AG04449 (cell line): Measurements from ENCODE around the gene LRP1B.

Experiments used
- CTCF ChIA-PET: fragments of 350-600 bp; formaldehyde crosslinking; extraction: SDS; loops from one replicate; lab custom pipeline; 2021; ENCODE audit warnings: antibody characterized with exemption; lab: Yijun Ruan, JAX
- POLR2A ChIA-PET: fragments of 400-600, 350-600 bp; formaldehyde crosslinking; extraction: SDS; loops from one replicate; lab custom pipeline; 2020; ENCODE audit warnings: antibody characterized with exemption, inconsistent platforms; lab: Yijun Ruan, JAX
- DNase-seq: peaks from one replicate; pipeline ENCODE4 v3.0.0-alpha.2; 2010; ENCODE audit warnings: low read depth, low spot score
- H3K4me3 ChIP-seq: 2 replicates; pipeline ENCODE4 v1.5.1; 2011; ENCODE audit warnings: low read depth, mild to moderate bottlenecking, control low read depth, low read length
- TF ChIP-seq, protein P1 (sequence below): IDR thresholded peaks from one replicate; pipeline ENCODE4 v1.5.1; 2011; ENCODE audit warnings: mild to moderate bottlenecking, moderate library complexity, low read length, control low read depth, inconsistent platforms; ENCODE audit not compliant: insufficient read depth; ENCODE audit errors: missing control alignments

LRP1B gene

DNA sequence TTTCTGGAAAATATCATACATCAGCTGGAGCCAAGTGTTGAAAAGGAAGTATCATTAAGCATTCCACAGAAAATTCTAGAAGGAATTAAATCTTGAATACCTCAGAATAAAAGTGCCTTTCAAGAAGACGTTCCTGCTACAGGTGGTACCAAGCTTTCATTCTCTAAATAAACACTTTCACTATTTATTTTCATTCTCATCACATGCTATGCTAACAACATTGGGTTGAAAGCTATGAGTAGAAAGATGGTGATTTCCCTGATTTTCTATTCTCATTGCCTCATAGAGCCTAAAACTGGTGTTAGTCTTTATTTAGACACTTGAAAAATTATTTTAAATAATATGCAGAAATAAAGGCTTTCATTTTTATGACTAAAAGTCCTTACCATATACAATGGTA lies 324.7 kb downstream of the LRP1B start:
- POLR2A ChIA-PET: no interaction called here
- TF ChIP-seq, protein P1, sequence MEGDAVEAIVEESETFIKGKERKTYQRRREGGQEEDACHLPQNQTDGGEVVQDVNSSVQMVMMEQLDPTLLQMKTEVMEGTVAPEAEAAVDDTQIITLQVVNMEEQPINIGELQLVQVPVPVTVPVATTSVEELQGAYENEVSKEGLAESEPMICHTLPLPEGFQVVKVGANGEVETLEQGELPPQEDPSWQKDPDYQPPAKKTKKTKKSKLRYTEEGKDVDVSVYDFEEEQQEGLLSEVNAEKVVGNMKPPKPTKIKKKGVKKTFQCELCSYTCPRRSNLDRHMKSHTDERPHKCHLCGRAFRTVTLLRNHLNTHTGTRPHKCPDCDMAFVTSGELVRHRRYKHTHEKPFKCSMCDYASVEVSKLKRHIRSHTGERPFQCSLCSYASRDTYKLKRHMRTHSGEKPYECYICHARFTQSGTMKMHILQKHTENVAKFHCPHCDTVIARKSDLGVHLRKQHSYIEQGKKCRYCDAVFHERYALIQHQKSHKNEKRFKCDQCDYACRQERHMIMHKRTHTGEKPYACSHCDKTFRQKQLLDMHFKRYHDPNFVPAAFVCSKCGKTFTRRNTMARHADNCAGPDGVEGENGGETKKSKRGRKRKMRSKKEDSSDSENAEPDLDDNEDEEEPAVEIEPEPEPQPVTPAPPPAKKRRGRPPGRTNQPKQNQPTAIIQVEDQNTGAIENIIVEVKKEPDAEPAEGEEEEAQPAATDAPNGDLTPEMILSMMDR: no peak
- CTCF ChIA-PET: no interaction called here
- no peak for DNase-seq
- H3K4me3 ChIP-seq: no peak overlapping the region

DNA sequence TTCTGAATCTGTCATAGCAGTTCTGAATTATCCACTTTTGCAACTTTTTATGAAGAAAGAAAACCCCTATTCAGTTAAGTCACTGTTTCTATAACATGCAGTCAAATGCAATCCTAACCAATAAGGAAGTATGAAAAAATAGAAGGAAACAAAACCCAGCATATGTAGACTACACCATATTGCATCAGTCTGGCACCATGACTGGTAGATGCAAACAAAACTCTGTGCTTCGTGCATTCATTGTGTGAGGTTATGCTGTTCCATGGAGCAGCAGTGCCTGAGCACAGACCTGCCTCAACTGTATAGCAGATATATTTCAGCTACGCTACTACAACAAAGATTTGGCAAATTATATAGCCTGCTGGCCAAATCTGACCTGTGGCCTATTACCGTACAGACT lies 325.5 kb downstream of the LRP1B start:
- no peak for DNase-seq
- POLR2A ChIA-PET: no interaction called here

DNA sequence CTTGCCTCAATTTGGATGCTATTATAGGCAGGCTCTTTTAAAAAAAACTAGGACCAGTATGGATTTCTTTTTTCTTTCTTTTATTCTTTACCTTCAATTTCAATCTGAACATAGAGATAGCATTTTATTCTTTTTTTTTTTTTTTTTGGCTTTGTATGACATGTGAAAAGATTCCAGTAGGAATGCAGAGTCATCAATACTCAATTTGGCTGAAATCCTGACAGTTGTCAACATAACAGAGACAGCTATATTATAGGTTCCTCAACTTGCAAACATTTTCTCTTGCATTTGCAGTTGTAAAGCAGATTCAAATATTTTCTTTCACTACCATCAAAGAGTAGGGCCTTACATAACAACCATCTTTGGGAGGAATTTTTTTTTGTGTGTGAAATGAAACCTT lies 334.4 kb downstream of the LRP1B start:
- TF ChIP-seq, protein P1: no peak
- ChIA-PET CTCF (no interaction called here), POLR2A (no interaction called here)
- no peak overlapping the region for H3K4me3 ChIP-seq
- DNase-seq: no peak

More for the DNA sequence above, 325.5 kb downstream of the LRP1B start:
- TF ChIP-seq, protein P1: no peak
- CTCF ChIA-PET: no interaction called here
- H3K4me3 ChIP-seq: no peak overlapping the region

DNA sequence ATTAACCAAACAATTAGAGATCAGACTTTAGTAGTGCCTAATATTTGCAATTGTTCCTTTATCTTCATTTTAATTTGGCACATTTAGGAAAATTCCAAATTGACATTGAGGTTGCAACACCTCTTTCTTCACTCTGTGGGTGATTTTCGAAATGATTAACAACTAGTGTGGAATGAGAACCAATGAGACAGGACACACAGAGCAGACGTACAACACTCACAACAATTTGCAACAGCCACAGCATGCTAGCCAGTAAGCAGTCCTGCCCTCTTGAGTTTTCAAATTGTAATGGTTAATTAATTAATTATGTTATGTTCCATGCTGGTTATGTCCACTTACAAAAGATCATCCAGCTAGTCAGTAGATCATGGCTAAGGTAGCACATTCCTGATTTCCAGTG lies 339.3 kb downstream of the LRP1B start:
- POLR2A ChIA-PET: no interaction called here
- DNase-seq: no peak
- CTCF ChIA-PET: no interaction called here
- H3K4me3 ChIP-seq: no peak overlapping the region
- TF ChIP-seq, protein P1: no peak

- POLR2A ChIA-PET: no interaction called here
- H3K4me3 ChIP-seq: no peak overlapping the region
- TF ChIP-seq, protein P1: no peak
- CTCF ChIA-PET: no interaction called here
- DNase-seq: no peak
Observed at GRCh38 chr2:141782574-141782973, 348.2 kb downstream of the LRP1B start.

- no peak for DNase-seq
- POLR2A ChIA-PET: no interaction called here
- TF ChIP-seq, protein P1: no peak
- no peak overlapping the region for H3K4me3 ChIP-seq
- CTCF ChIA-PET: no interaction called here
Observed at GRCh38 chr2:141778315-141778835, 352.4 kb downstream of the LRP1B start.
